NCI-H524 treated with DMSO at 0.1 percent for 48 hours (cell line): ENCODE measurements around the gene KCNQ1.

Experiments used
- DNase-seq: peaks from one replicate; lab custom pipeline; 2025; lab: John Stamatoyannopoulos, UW

KCNQ1 gene

GRCh38 chr11:2797121-2797711 is 352.4 kb downstream of the KCNQ1 start:
- no peak for DNase-seq

- no peak for DNase-seq
Observed at GRCh38 chr11:2797741-2798361, 353.0 kb downstream of the KCNQ1 start.

- DNase-seq, result no peak
Observed at GRCh38 chr11:2798951-2799761, 354.3 kb downstream of the KCNQ1 start.

GRCh38 chr11:2799881-2800654 is 355.3 kb downstream of the KCNQ1 start:
- DNase-seq, result no peak

GRCh38 chr11:2800655-2801531 is 356.1 kb downstream of the KCNQ1 start:
- no peak for DNase-seq

- no peak for DNase-seq
Observed at GRCh38 chr11:2801711-2802388, 357.0 kb downstream of the KCNQ1 start.

- peak; percentile 4 for DNase-seq
Observed at GRCh38 chr11:2802389-2803185, 357.8 kb downstream of the KCNQ1 start.

- no peak for DNase-seq
Observed at GRCh38 chr11:2803186-2804091, 358.6 kb downstream of the KCNQ1 start.

GRCh38 chr11:2804189-2804588 is 359.4 kb downstream of the KCNQ1 start:
- no peak for DNase-seq

GRCh38 chr11:2804701-2805387 is 360.0 kb downstream of the KCNQ1 start:
- DNase-seq, result no peak

- DNase-seq, result no peak
Observed at GRCh38 chr11:2805388-2806056, 360.7 kb downstream of the KCNQ1 start.

- DNase-seq, result no peak
Observed at GRCh38 chr11:2806351-2807024, 361.7 kb downstream of the KCNQ1 start.

GRCh38 chr11:2807025-2807681 is 362.3 kb downstream of the KCNQ1 start:
- DNase-seq, result no peak

GRCh38 chr11:2807801-2808241 is 363.0 kb downstream of the KCNQ1 start:
- no peak for DNase-seq

GRCh38 chr11:2808850-2809846 is 364.3 kb downstream of the KCNQ1 start:
- DNase-seq, result no peak
